Neural cell (in vitro differentiated cells): Measurements from ENCODE around the gene OSM. TPM values are rescaled to one million over a fixed set of nuclear protein-coding genes. Genes with fewer than 3 reads are reported as not detected.

ENCODE experiments used
- H2AFZ ChIP-seq: fragments of 200-600, 300-800 bp; sonication (generic), shearing (Covaris generic); 2 replicates; pipeline ENCODE4 v1.6.0; 2014; ENCODE audit warnings: low read depth, mild to moderate bottlenecking, antibody characterized with exemption, low read length, moderate library complexity
- H3F3A ChIP-seq: fragments of 200-600 bp; shearing (Covaris generic); 2 replicates; pipeline ENCODE4 v1.6.1; 2016; ENCODE audit warnings: mild to moderate bottlenecking, moderate library complexity, mixed read lengths, antibody characterized with exemption, low read length; ENCODE audit not compliant: insufficient read depth, poor library complexity, severe bottlenecking
- H3K27ac ChIP-seq: fragments of 200-600, 300-800 bp; sonication (generic), shearing (Covaris generic); 2 replicates; pipeline ENCODE4 v1.5.1; 2014; ENCODE audit warnings: mild to moderate bottlenecking, low read length, moderate library complexity
- H3K27me3 ChIP-seq: fragments of 300-800, 200-600 bp; sonication (generic), shearing (Covaris generic); 2 replicates; pipeline ENCODE4 v1.6.0; 2014; ENCODE audit warnings: mild to moderate bottlenecking, low read depth, low read length, moderate library complexity; ENCODE audit not compliant: insufficient read depth
- H3K36me3 ChIP-seq: fragments of 300-800, 200-600 bp; sonication (generic), shearing (Covaris generic); 2 replicates; pipeline ENCODE4 v1.5.1; 2014; ENCODE audit warnings: mild to moderate bottlenecking, antibody characterized with exemption, low read length, moderate library complexity; ENCODE audit not compliant: insufficient read depth
- H3K4me2 ChIP-seq: fragments of 300-800, 200-600 bp; sonication (generic), shearing (Covaris generic); 2 replicates; pipeline ENCODE4 v1.6.0; 2014; ENCODE audit warnings: mild to moderate bottlenecking, low read length
- H3K4me3 ChIP-seq: fragments of 300-800, 200-600 bp; sonication (generic), shearing (Covaris generic); 2 replicates; pipeline ENCODE4 v1.5.1; 2014; ENCODE audit warnings: mild to moderate bottlenecking, low read length, moderate library complexity
- H3K79me2 ChIP-seq: fragments of 200-600 bp; shearing (Covaris generic); replicated peaks from 2 replicates; pipeline ENCODE4 v1.6.0; 2014; ENCODE audit warnings: mild to moderate bottlenecking, low read length, moderate library complexity; ENCODE audit not compliant: insufficient read depth
- H3K9ac ChIP-seq: fragments of 300-800, 200-600 bp; sonication (generic), shearing (Covaris generic); 2 replicates; pipeline ENCODE4 v1.6.1; 2016; ENCODE audit warnings: mild to moderate bottlenecking, low read length, mixed read lengths
- H3K9me2 ChIP-seq: fragments of 200-600 bp; shearing (Covaris generic); 2 replicates; pipeline ENCODE4 v1.6.1; 2016; ENCODE audit warnings: mild to moderate bottlenecking, low read length, mixed read lengths; ENCODE audit not compliant: insufficient read depth
- H3K9me3 ChIP-seq: fragments of 200-600, 300-800 bp; sonication (generic), shearing (Covaris generic); 2 replicates; pipeline ENCODE4 v1.6.1; 2016; ENCODE audit warnings: mild to moderate bottlenecking, mixed run types, low read length, moderate library complexity, mixed read lengths
- H4K20me1 ChIP-seq: fragments of 200-600 bp; shearing (Covaris generic); 2 replicates; pipeline ENCODE4 v1.6.1; 2016; ENCODE audit warnings: mild to moderate bottlenecking, mixed run types; ENCODE audit not compliant: insufficient read depth
- EP300 ChIP-seq: fragments of 450-650 bp; conservative IDR thresholded peaks from 2 replicates; pipeline ENCODE4 v1.6.1; 2014; ENCODE audit warnings: antibody characterized with exemption, mild to moderate bottlenecking, moderate library complexity; ENCODE audit not compliant: poor library complexity, severe bottlenecking
- EZH2 ChIP-seq: fragments of 200-600, 300-800 bp; shearing (Covaris generic), sonication (generic); IDR thresholded peaks from 2 replicates; pipeline ENCODE4 v1.6.1; 2014; ENCODE audit warnings: antibody characterized with exemption, low read length, borderline replicate concordance, mild to moderate bottlenecking; ENCODE audit not compliant: insufficient read depth, poor library complexity, severe bottlenecking
- MXI1 ChIP-seq: fragments of 450-650 bp; conservative IDR thresholded peaks from 2 replicates; pipeline ENCODE4 v1.6.1; 2014; ENCODE audit warnings: antibody characterized with exemption, mild to moderate bottlenecking; ENCODE audit not compliant: poor library complexity, severe bottlenecking
- POLR2AphosphoS5 ChIP-seq: IDR thresholded peaks from 2 replicates; pipeline ENCODE4 v1.6.1; 2012
- RAD21 ChIP-seq: fragments of 450-650 bp; conservative IDR thresholded peaks from 2 replicates; pipeline ENCODE4 v1.6.1; 2014; ENCODE audit warnings: antibody characterized with exemption, mild to moderate bottlenecking, moderate library complexity
- SMC3 ChIP-seq: fragments of 450-650 bp; conservative IDR thresholded peaks from 2 replicates; pipeline ENCODE4 v1.6.1; 2014; ENCODE audit warnings: antibody characterized with exemption, mild to moderate bottlenecking, moderate library complexity; ENCODE audit not compliant: poor library complexity
- TAF1 ChIP-seq: IDR thresholded peaks from 2 replicates; pipeline ENCODE4 v1.6.1; 2012; ENCODE audit warnings: low read depth
- polyA plus RNA-seq: library from polyadenylated mRNA; depleted of rRNA; stranded (reverse); fragments of >200 nt; gene quantifications from 2 replicates; pipeline ENCODE4 v1.2.3, GENCODE V29; 2014
- TF ChIP-seq, protein P1 (sequence below): IDR thresholded peaks from 2 replicates; pipeline ENCODE4 v1.6.1; 2012; ENCODE audit warnings: borderline replicate concordance
- TF ChIP-seq, protein P2 (sequence below): fragments of 450-650 bp; IDR thresholded peaks from 2 replicates; pipeline ENCODE4 v1.5.1; 2014; ENCODE audit warnings: antibody characterized with exemption, mild to moderate bottlenecking, moderate library complexity; ENCODE audit not compliant: poor library complexity, severe bottlenecking

OSM gene
- polyA plus RNA-seq, 1 donor from 2014 or later, result not detected

- Histone ChIP-seq H2AFZ (no peak overlapping the region), H3K9ac (no peak overlapping the region), H3K27ac (no peak overlapping the region)
These were observed 24.6 kb upstream of the OSM start for GRCh38 chr22:30291058-30291892.

GRCh38 chr22:30290342-30291057 lies 23.8 kb upstream of the OSM start:
- H3K27ac ChIP-seq, result no peak overlapping the region
- no peaks in the 10 kb centered on the region for H4K20me1 ChIP-seq
- H2AFZ ChIP-seq, result no peak overlapping the region
- no peaks in the 10 kb centered on the region for H3K9me2 ChIP-seq
- H3K4me3 ChIP-seq, result no peak overlapping the region
- no peaks in the 10 kb centered on the region for H3K27me3 ChIP-seq
- H3F3A ChIP-seq, result no peaks in the 10 kb centered on the region
- H3K9me3 ChIP-seq, result no peaks in the 10 kb centered on the region
- no peaks in the 10 kb centered on the region for H3K36me3 ChIP-seq
- H3K4me2 ChIP-seq, result no peak overlapping the region
- H3K9ac ChIP-seq, result no peak overlapping the region
- no peaks in the 10 kb centered on the region for H3K79me2 ChIP-seq
- TF ChIP-seq TAF1, result no peak
- TF ChIP-seq EZH2, result no peak
- TF ChIP-seq, protein P1, sequence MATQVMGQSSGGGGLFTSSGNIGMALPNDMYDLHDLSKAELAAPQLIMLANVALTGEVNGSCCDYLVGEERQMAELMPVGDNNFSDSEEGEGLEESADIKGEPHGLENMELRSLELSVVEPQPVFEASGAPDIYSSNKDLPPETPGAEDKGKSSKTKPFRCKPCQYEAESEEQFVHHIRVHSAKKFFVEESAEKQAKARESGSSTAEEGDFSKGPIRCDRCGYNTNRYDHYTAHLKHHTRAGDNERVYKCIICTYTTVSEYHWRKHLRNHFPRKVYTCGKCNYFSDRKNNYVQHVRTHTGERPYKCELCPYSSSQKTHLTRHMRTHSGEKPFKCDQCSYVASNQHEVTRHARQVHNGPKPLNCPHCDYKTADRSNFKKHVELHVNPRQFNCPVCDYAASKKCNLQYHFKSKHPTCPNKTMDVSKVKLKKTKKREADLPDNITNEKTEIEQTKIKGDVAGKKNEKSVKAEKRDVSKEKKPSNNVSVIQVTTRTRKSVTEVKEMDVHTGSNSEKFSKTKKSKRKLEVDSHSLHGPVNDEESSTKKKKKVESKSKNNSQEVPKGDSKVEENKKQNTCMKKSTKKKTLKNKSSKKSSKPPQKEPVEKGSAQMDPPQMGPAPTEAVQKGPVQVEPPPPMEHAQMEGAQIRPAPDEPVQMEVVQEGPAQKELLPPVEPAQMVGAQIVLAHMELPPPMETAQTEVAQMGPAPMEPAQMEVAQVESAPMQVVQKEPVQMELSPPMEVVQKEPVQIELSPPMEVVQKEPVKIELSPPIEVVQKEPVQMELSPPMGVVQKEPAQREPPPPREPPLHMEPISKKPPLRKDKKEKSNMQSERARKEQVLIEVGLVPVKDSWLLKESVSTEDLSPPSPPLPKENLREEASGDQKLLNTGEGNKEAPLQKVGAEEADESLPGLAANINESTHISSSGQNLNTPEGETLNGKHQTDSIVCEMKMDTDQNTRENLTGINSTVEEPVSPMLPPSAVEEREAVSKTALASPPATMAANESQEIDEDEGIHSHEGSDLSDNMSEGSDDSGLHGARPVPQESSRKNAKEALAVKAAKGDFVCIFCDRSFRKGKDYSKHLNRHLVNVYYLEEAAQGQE, result no peak
- TF ChIP-seq POLR2AphosphoS5, result no peak
- no peak for TF ChIP-seq RAD21
- TF ChIP-seq MXI1, result no peak
- no peak for TF ChIP-seq EP300
- no peak for TF ChIP-seq SMC3

More at GRCh38 chr22:30291058-30291892, 24.6 kb upstream of the OSM start:
- no peaks in the 10 kb centered on the region for H4K20me1 ChIP-seq
- no peaks in the 10 kb centered on the region for H3K79me2 ChIP-seq
- no peak overlapping the region for H3K4me2 ChIP-seq
- no peaks in the 10 kb centered on the region for H3K27me3 ChIP-seq
- TF ChIP-seq RAD21 (no peak), POLR2AphosphoS5 (no peak), EZH2 (no peak), SMC3 (no peak), TAF1 (no peak), MXI1 (no peak), EP300 (no peak)
- TF ChIP-seq, protein P1, result no peak
- TF ChIP-seq, protein P2, sequence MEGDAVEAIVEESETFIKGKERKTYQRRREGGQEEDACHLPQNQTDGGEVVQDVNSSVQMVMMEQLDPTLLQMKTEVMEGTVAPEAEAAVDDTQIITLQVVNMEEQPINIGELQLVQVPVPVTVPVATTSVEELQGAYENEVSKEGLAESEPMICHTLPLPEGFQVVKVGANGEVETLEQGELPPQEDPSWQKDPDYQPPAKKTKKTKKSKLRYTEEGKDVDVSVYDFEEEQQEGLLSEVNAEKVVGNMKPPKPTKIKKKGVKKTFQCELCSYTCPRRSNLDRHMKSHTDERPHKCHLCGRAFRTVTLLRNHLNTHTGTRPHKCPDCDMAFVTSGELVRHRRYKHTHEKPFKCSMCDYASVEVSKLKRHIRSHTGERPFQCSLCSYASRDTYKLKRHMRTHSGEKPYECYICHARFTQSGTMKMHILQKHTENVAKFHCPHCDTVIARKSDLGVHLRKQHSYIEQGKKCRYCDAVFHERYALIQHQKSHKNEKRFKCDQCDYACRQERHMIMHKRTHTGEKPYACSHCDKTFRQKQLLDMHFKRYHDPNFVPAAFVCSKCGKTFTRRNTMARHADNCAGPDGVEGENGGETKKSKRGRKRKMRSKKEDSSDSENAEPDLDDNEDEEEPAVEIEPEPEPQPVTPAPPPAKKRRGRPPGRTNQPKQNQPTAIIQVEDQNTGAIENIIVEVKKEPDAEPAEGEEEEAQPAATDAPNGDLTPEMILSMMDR, result no peak
- H3K9me2 ChIP-seq, result no peaks in the 10 kb centered on the region
- H3F3A ChIP-seq, result no peaks in the 10 kb centered on the region
- H3K9me3 ChIP-seq, result no peaks in the 10 kb centered on the region
- H3K4me3 ChIP-seq, result no peak overlapping the region
- H3K36me3 ChIP-seq, result no peaks in the 10 kb centered on the region
